MCF 10A (cell line): ENCODE results near the gene YAE1. TPM values are rescaled to one million over a fixed set of nuclear protein-coding genes. Genes with fewer than 3 reads are reported as not detected.

ENCODE experiments used
- BruUV-seq: library from RNA; stranded (reverse); fragments of 400-500 nt; replicated peaks from 2 replicates; lab custom pipeline; 2021; lab: Mats Ljungman, UMichigan
- CTCF ChIA-PET: fragments of 300-600 bp; sonication (Branson Sonifier 250); formaldehyde crosslinking; extraction: SDS; loops from one replicate; lab custom pipeline; 2021; ENCODE audit warnings: antibody characterized with exemption, inconsistent platforms; lab: Yijun Ruan, JAX
- POLR2A ChIA-PET: fragments of 300-600, 350-650 bp; sonication (Branson Sonifier 250); formaldehyde crosslinking; extraction: SDS; loops from one replicate; lab custom pipeline; 2020; ENCODE audit warnings: antibody characterized with exemption, inconsistent platforms; lab: Yijun Ruan, JAX
- DNase-seq: peaks from one replicate; pipeline ENCODE4 v3.0.0-alpha.2; 2018; ENCODE audit not compliant: unreplicated experiment
- H3K27ac Mint-ChIP-seq: one replicate; pipeline ENCODE4 v1.8.0; 2022; ENCODE audit warnings: mild to moderate bottlenecking, low read depth, mixed read lengths; ENCODE audit not compliant: unreplicated experiment
- H3K27me3 Mint-ChIP-seq: one replicate; pipeline ENCODE4 v1.8.0; 2022; ENCODE audit warnings: mixed read lengths; ENCODE audit not compliant: insufficient read depth, unreplicated experiment
- H3K36me3 Mint-ChIP-seq: one replicate; pipeline ENCODE4 v1.8.0; 2022; ENCODE audit warnings: mild to moderate bottlenecking, moderate library complexity, mixed read lengths; ENCODE audit not compliant: insufficient read depth, unreplicated experiment
- H3K4me1 Mint-ChIP-seq: one replicate; pipeline ENCODE4 v1.8.0; 2022; ENCODE audit warnings: mixed read lengths; ENCODE audit not compliant: insufficient read depth, unreplicated experiment
- H3K4me3 Mint-ChIP-seq: one replicate; pipeline ENCODE4 v1.8.0; 2022; ENCODE audit warnings: mild to moderate bottlenecking, moderate library complexity, mixed read lengths; ENCODE audit not compliant: unreplicated experiment
- H3K9me3 Mint-ChIP-seq: one replicate; pipeline ENCODE4 v1.8.0; 2022; ENCODE audit warnings: mixed read lengths; ENCODE audit not compliant: unreplicated experiment
- CTCF ChIP-seq: fragments of 200-600 bp; IDR thresholded peaks from one replicate; pipeline ENCODE4 v1.8.0; 2022; ENCODE audit warnings: antibody characterized with exemption, mild to moderate bottlenecking; ENCODE audit not compliant: unreplicated experiment
- intact Hi-C: fragments of 100-400 bp; cut with micrococcal nuclease; formaldehyde crosslinking; loops from 2 replicates; pipeline ENCODE4 v1.14.1; 2022
- total RNA-seq: library from RNA; stranded (reverse); gene quantifications from 2 replicates; pipeline ENCODE4 v1.2.3, GENCODE V29; 2022

YAE1 gene
- total RNA-seq, 1 experiment from 2014 or later, result 34.7 TPM

- CTCF ChIA-PET, result interaction anchor here (1.2 to 2.8 kb wide), 5 partner anchors 39 to 276 kb away, joined by 3 to 9 read pairs (median 7); no protein-coding TSS in a partner anchor
- Mint-ChIP-seq H3K4me1 (peaks cover 38% of the 10 kb centered on the region), H3K36me3 (peaks cover 12% of the 10 kb centered on the region), H3K4me3 (no peak overlapping the region), H3K27ac (no peak overlapping the region), H3K27me3 (no peaks in the 10 kb centered on the region), H3K9me3 (no peaks in the 10 kb centered on the region)
- BruUV-seq, result no TSS peak
- no peak for DNase-seq
- no peak for TF ChIP-seq CTCF
- intact Hi-C loops, result loop anchor here (5.0 kb wide), 2 partner anchors 82 to 112 kb away; no protein-coding TSS in a partner anchor
- POLR2A ChIA-PET, result interaction anchor here (0.8 to 1.3 kb wide), 2 partner anchors 38 to 40 kb away, joined by 3 read pairs; no protein-coding TSS in a partner anchor
These were observed 54.3 kb downstream of the YAE1 start for GRCh38 chr7:39620486-39620885.

DNA sequence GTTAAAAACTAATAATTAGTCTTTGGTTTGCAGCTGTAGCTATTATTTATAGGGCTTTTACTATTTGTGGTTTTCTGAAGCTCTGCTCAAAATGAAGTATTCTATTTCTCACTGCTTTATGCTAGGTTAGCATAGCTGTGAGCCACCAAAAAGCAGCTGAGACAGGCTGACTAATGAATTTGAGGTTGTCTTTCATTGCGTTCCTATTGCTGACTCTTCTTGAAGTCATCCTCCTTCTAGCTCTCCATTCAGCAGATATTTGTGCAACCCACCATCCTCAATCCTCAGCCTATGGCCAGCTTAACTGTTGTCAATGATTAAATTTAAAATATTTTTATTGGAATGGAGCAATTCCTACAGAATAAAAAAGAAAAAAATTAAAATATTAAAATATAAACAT, 55.1 kb downstream of the YAE1 start:
- Mint-ChIP-seq H3K36me3 (peaks cover 12% of the 10 kb centered on the region), H3K9me3 (no peaks in the 10 kb centered on the region), H3K4me3 (no peak overlapping the region), H3K27me3 (no peaks in the 10 kb centered on the region), H3K27ac (no peak overlapping the region), H3K4me1 (peaks cover 36% of the 10 kb centered on the region)
- DNase-seq, result no peak
- intact Hi-C loops, result loop anchor here (5.0 kb wide), 2 partner anchors 81 to 111 kb away; no protein-coding TSS in a partner anchor
- CTCF ChIA-PET, result interaction anchor here (0.5 to 2.8 kb wide), 7 partner anchors 40 to 275 kb away, joined by 3 to 9 read pairs (median 3); no protein-coding TSS in a partner anchor
- POLR2A ChIA-PET, result interaction anchor here (0.8 to 1.5 kb wide), 4 partner anchors 8 to 41 kb away, joined by 3 to 6 read pairs (median 3); no protein-coding TSS in a partner anchor
- no peak for TF ChIP-seq CTCF
- BruUV-seq, result no TSS peak

DNA sequence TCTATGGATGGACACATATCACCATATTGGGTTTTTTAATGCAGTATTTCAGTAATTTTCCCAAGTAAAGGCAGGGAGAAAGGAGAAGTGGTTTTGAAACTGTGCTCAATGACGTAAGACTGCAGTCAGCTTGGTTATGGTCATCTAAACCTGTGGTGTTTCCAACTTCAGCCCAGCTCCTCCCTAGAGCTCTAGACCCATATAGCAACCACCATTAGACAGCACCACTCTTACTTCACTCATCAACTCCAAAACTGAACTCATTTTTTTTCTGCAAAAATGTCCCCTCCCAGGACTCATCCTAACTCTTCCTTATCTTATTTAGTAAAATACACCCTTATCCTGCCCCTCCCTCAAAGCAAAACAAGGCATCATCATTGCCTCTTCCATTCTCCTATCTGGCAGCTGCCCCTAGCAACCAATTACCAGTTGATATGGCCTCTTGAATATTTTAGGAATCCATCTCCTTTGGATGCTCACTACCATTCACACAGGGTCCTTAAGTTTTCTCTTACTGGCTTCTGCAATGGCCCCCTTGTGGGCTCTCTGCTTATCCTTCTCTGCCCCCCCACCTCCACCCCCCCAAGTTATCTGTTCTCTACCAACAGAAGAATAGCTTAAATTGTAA, 55.7 kb downstream of the YAE1 start:
- POLR2A ChIA-PET, result interaction anchor here (0.6 to 3.6 kb wide), 9 partner anchors 9 to 129 kb away, joined by 3 to 35 read pairs (median 6); partner anchors contain the start of gene YAE1
- H3K36me3 Mint-ChIP-seq, result peaks cover 12% of the 10 kb centered on the region

More for the DNA sequence above, 55.7 kb downstream of the YAE1 start:
- no peak for DNase-seq
- BruUV-seq, result no TSS peak
- H3K27ac Mint-ChIP-seq, result peak overlapping the region; percentile 90
- CTCF ChIA-PET, result interaction anchor here (0.5 to 2.8 kb wide), 11 partner anchors 41 to 496 kb away, joined by 3 to 9 read pairs (median 3); no protein-coding TSS in a partner anchor
- peak overlapping the region; percentile 84 for H3K4me3 Mint-ChIP-seq
- no peaks in the 10 kb centered on the region for H3K9me3 Mint-ChIP-seq
- peaks cover 30% of the 10 kb centered on the region for H3K4me1 Mint-ChIP-seq
- intact Hi-C loops, result loop anchor here (5.0 kb wide), 2 partner anchors 80 to 110 kb away; no protein-coding TSS in a partner anchor
- no peak for TF ChIP-seq CTCF
- no peaks in the 10 kb centered on the region for H3K27me3 Mint-ChIP-seq

Other genes starting within 250 kb of the YAE1 start
- gene RALA, start 57.2 kb downstream of the YAE1 start, total RNA-seq, result 34.1 and 42.7 TPM in 2 replicates